Measurements from ENCODE around the gene PRKAA1.

GRCh38 chr5:40787986-40788385, 10.2 kb downstream of the PRKAA1 start:
- TF ChIP-seq CTCF (IDR thresholded peaks at IDR 0.05; ENCODE audit: insufficient read depth, low read length) (no peak), POLR2AphosphoS5 (IDR thresholded peaks at IDR 0.05; ENCODE audit: low read depth) (no peak), GABPA (IDR thresholded peaks at IDR 0.05; ENCODE audit: low read depth) (no peak), REST (IDR thresholded peaks at IDR 0.05; ENCODE audit: insufficient replicate concordance, low read depth) (no peak), SPI1 (IDR thresholded peaks at IDR 0.05; ENCODE audit: borderline replicate concordance, low read depth) (no peak)
